Stimulated activated CD8-positive, alpha-beta memory T cell treated with anti-CD3 and anti-CD28 coated beads, Interleukin-4, amount 100 ng/mL, for 4 hours (primary cell): ENCODE results near the gene CDK19.
"Not testable (repeated sequence)": the region's sequence is repeated elsewhere in the genome, so short reads cannot be mapped to it uniquely, and the experiment has no call there.

Experiments used
- DNase-seq, 2 donors: peaks; one replicate each; pipeline ENCODE4 v3.0.0-alpha.2; 2020; ENCODE audit warnings: low read depth in 2 of 2, low spot score in 1 of 2

CDK19 gene

GRCh38 chr6:110590821-110591351, 224.4 kb downstream of the CDK19 start:
- no peak for DNase-seq

DNA sequence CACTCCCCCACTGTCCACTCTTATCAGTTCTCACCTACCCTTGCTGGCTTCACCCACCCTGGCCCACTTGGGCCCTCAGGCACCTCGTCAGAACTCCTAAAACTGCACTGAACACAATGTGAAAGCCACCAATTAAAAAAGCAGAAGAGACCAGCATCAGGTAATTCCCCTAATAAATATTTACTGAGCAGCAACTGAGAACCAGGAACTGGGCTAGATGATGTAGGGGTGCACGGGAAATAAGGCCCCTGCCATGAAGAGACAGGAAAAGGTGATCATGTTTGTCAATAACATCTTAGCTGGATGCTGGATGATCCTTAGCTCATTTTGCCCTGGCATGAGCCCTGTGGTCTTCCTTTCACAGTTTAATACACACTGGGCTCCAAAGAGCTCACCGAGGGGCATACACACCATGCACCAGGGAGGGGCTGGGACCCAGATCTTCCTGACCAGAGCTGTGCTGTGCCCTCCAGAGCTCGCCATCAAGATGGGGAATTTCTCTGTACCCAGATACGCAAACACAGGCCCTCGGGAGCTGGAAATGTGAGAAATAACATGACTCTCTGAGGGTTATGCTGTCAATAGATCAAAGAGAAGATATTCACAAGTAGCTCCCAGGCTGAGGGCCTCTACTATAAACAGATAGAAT, 225.3 kb downstream of the CDK19 start:
- no peak for DNase-seq

DNA sequence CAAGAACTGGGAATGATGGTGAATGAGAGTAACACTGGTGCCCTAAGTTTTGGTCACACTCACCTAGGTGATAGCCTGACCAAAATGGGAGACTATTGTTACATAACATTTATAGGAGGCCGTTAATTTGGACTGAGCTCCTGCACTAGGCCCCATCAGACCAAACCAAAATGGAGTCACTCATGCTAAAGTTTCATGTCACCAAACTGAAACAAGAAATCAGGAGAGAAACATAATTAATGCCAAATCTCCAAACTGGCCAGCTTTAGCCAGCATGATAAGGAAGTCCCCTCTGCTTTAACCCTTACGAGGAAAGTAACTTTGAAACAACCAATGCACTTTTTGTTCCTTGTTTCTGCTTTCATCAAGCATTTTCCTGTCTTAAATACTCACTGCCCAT, 227.9 kb downstream of the CDK19 start:
- DNase-seq: no peak

GRCh38 chr6:110581679-110582078, 233.6 kb downstream of the CDK19 start:
- no peak for DNase-seq

GRCh38 chr6:110577596-110578167, 237.6 kb downstream of the CDK19 start:
- DNase-seq: not testable (repeated sequence)

- no peak for DNase-seq
Measured at GRCh38 chr6:110575925-110576463, 239.3 kb downstream of the CDK19 start.

- DNase-seq: no peak
Measured at GRCh38 chr6:110574817-110575216, 240.5 kb downstream of the CDK19 start.

- no peak for DNase-seq
Measured at GRCh38 chr6:110573537-110573936, 241.7 kb downstream of the CDK19 start.

DNA sequence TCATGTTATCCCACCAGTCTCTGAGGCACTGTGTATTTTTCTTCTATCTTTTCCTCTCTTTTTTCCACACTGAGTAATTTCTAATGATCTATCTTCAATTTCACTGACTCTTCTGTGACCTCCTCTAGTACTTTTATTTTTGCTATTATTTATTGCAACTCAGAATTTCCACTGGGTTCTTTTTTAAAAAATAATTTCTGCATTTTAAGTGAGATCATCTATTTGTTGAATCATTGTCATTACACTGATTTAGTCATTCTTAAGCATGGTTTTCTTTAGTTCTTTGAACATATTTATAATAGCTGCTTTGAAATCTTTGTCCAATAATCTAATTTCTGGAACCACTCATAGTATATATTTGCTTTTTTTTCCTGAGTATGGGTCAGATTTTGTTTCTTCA, 242.1 kb downstream of the CDK19 start:
- no peak for DNase-seq

DNA sequence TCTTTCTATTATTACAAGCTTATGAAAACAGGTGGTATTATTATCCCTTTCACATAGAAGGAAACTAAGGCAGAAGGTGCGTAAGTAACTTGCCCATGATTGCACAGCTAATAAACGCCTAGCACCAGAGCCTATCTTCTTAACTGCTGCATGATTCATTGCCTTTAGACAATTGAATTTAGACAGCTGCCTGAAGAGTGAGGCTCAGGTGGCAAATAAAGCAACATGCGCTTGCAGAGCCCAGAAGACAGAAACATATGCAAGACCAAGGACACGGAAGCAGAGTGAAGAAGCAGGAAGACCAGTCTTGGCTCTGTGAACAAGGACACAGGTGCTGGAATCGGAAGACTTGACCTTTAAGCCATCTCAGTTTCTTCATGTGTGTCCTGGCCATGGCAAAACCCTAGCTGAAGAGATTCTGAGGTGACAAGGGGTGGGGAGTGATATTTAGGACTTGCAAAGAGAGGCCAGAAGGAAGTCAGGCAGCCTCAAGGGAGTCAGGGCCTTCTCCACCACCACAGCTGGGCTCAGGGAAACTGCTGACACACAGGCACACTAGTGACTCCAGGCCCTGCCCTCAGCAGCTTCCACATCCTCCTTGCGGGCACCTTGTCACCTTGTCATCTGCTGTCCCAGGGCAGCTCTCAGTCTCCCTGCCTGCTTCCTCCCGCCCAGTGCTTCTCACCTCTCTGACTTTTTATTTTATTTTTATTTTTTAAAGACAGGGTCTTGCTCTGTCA, 247.1 kb downstream of the CDK19 start:
- DNase-seq: no peak

- no peak for DNase-seq
Measured at GRCh38 chr6:110566346-110567125, 248.7 kb downstream of the CDK19 start.

DNA sequence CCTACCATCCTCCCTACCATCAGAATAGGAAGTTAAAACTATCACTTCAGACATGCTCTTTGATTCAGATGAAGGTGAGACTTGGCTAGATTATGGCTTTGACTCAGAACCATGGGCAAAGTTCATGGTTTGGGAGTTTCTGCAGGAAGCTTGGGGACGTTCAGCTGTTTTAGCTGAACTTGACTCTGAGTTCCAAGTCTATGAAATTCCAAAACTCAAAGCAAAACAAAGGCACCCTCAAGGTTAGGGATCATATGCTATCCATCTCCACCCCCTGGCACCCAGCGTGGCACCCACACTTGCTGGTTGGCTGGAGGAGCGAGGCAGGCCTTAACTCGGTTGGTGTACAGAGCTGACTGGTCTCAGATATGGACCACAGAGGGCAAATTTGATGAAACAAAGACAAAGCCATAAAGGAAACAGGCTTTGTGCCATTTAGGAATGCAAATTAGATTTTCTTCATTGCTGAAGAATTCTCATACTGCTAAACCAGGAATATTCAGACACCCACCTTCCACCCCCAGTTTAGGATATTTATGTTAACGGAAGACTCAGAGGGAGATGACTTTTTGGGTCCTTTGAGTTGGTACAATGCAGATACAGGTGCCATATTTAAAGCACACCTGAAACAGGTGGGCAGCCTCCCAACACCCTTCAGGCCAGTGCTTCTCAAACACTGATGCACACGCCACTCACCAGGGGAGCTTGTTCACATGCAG, 250.4 kb downstream of the CDK19 start:
- no peak for DNase-seq

DNA sequence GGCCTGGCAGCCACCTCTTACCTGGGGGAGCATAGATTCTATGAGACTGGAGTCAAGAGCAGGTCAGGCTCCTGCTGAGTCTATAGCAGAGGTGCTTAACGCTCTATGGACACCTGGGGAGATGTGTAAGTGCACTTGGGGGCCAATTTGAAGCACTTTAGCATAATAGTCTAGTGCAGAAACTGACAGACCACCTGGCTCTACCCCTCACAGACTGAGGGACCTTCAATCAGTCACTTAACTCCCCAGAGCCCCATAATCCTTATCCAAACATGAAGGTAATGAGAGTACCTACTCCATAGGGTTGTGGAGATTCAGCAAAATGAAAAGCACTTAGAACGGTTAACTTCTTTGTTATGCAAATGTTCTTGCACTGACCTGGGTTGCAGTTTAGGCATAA, 251.6 kb downstream of the CDK19 start:
- DNase-seq: no peak

- no peak for DNase-seq
Measured at GRCh38 chr6:110562316-110562915, 252.9 kb downstream of the CDK19 start.

DNA sequence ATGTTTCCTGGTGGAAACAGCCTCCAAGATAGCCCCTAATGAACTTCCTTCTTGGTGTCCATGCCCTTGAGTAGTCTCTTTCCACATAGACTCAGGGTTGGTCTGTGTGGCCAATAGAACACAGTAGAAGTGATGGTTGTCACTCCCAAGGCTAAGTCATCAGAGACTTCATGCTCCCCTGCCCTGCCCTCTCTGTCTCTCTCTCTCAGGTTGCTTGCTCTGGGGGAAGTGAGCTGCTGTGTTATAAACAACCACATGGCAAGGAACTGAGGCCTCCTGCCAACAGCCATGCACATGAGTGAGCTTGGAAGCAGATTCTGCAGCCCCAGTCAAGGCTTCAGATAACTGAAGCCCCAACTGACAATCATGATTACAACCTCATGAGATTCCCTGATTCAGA, 253.6 kb downstream of the CDK19 start:
- no peak for DNase-seq

GRCh38 chr6:110561008-110561396, 254.3 kb downstream of the CDK19 start:
- no peak for DNase-seq

DNA sequence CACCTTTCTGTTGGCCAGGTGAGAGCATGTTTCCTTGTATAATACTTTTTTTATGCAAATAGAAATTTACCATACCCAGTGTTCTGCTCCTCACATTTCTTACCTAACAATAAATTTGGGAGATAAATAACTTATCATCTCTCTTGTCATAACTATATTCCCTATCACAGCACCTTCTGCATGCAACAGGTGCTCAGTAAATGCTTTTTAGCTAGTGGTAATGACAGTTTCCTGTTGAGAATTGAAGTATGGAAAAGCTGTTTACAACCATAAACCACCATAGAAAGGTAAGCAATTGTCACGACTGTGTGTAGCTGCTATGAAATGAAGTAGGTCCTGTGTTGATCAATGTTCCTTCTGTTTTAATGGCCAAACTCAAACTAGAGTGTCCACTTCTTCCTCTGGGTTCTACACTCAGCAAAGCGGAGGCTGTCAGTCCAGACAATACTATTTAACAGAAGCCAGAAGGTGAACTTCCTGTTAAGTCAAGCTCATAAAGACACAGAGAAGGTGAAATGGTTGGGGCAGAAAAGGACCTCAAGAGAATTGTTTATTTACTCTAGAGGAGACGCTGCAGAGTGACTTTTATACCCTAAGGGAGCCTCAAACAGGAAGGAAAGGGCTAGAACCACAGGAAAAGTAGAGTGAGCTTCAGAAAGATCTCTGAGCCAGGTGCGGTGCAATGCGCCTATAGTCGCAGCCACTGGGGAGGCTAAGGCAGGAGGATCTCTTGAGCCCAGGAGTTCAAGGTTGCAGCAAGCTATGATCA, 254.8 kb downstream of the CDK19 start:
- DNase-seq: no peak
